SU-DHL-6 (cell line): ENCODE data around the gene SPTBN1.

Source experiments
- CTCF ChIP-seq: fragments of 200-600 bp; sonication (generic); IDR thresholded peaks from one replicate; pipeline ENCODE4 v1.5.1; 2017; ENCODE audit warnings: antibody characterized with exemption, mild to moderate bottlenecking, low read length, moderate library complexity; ENCODE audit not compliant: insufficient read depth, poor library complexity, severe bottlenecking
- EZH2phosphoT487 ChIP-seq: fragments of 200-600 bp; sonication (generic), shearing (Covaris generic); conservative IDR thresholded peaks from 2 replicates; pipeline ENCODE4 v1.6.1; 2018; ENCODE audit warnings: mild to moderate bottlenecking, antibody characterized with exemption, low read length, moderate library complexity, mixed read lengths

- TF ChIP-seq CTCF (no peak), EZH2phosphoT487 (no peak)
Observed at GRCh38 chr2:54477896-54478295, 21.8 kb downstream of the SPTBN1 start.
